IMR-90 (cell line): ENCODE results near the gene SCGB1A1. TPM values are rescaled to one million over a fixed set of nuclear protein-coding genes. Genes with fewer than 3 reads are reported as not detected.

ENCODE experiments used
- ATAC-seq: fragments of 200-7000 bp; cut with Tn5 transposase; 2 replicates; pipeline ENCODE4 v1.9.1; 2020; ENCODE audit warnings: low read depth, mild to moderate bottlenecking, moderate library complexity
- BruUV-seq: library from RNA; stranded (reverse); fragments of 400-500 nt; replicated peaks from 2 replicates; lab custom pipeline; 2021; lab: Mats Ljungman, UMichigan
- CTCF ChIA-PET: fragments of 300-600 bp; formaldehyde crosslinking; extraction: SDS; loops from one replicate; lab custom pipeline; 2021; ENCODE audit warnings: antibody characterized with exemption; lab: Yijun Ruan, JAX
- POLR2A ChIA-PET: fragments of 300-600 bp; sonication (Branson Sonifier 250); formaldehyde crosslinking; loops from one replicate; lab custom pipeline; 2022; ENCODE audit warnings: antibody characterized with exemption; ENCODE audit not compliant: unreplicated experiment; lab: Charles Lee
- DNase-seq: peaks from one replicate; pipeline ENCODE4 v3.0.0; 2013
- H2AFZ ChIP-seq: replicated peaks from 2 replicates; pipeline ENCODE3; 2013; ENCODE audit warnings: low read length, mild to moderate bottlenecking; ENCODE audit not compliant: poor library complexity
- H2AK5ac ChIP-seq: 2 replicates; pipeline ENCODE4 v1.6.1; 2013; ENCODE audit warnings: low read depth, low read length, inconsistent platforms
- H2AK9ac ChIP-seq: replicated peaks from 2 replicates; pipeline ENCODE3; 2013; ENCODE audit warnings: mild to moderate bottlenecking, low read depth, low read length, moderate library complexity; ENCODE audit not compliant: poor library complexity
- H2BK120ac ChIP-seq: 2 replicates; pipeline ENCODE4 v1.6.1; 2013; ENCODE audit warnings: low read depth, low read length, inconsistent platforms
- H2BK15ac ChIP-seq: 3 replicates; pipeline ENCODE4 v1.6.1; 2013; ENCODE audit warnings: low read depth, low read length, inconsistent platforms
- H2BK20ac ChIP-seq: 2 replicates; pipeline ENCODE4 v1.6.1; 2013; ENCODE audit warnings: low read depth, mild to moderate bottlenecking, inconsistent platforms, low read length, moderate library complexity
- H2BK5ac ChIP-seq: 2 replicates; pipeline ENCODE4 v1.6.1; 2013; ENCODE audit warnings: mild to moderate bottlenecking, low read depth, low read length, inconsistent platforms; ENCODE audit not compliant: poor library complexity, severe bottlenecking
- H3K14ac ChIP-seq: replicated peaks from 2 replicates; pipeline ENCODE4 v1.6.1; 2013; ENCODE audit warnings: low read depth, low read length, inconsistent platforms
- H3K18ac ChIP-seq: 2 replicates; pipeline ENCODE4 v1.6.1; 2013; ENCODE audit warnings: low read depth, low read length, control low read depth
- H3K23ac ChIP-seq: 2 replicates; pipeline ENCODE4 v1.6.1; 2013; ENCODE audit warnings: low read depth, low read length, inconsistent platforms
- H3K27ac ChIP-seq: 2 replicates; pipeline ENCODE4 v1.5.1; 2013; ENCODE audit warnings: mild to moderate bottlenecking, control low read depth, low read length; ENCODE audit not compliant: insufficient read depth
- H3K27me3 ChIP-seq: 2 replicates; pipeline ENCODE4 v1.6.1; 2013; ENCODE audit warnings: low read length; ENCODE audit not compliant: control insufficient read depth, insufficient read depth
- H3K36me3 ChIP-seq: 2 replicates; pipeline ENCODE4 v1.6.1; 2013; ENCODE audit warnings: low read length, mixed read lengths; ENCODE audit not compliant: control insufficient read depth, insufficient read depth
- H3K4ac ChIP-seq: 2 replicates; pipeline ENCODE4 v1.6.1; 2013; ENCODE audit warnings: low read depth, low read length, inconsistent platforms
- H3K4me1 ChIP-seq: 2 replicates; pipeline ENCODE4 v1.6.1; 2013; ENCODE audit warnings: low read length, mixed read lengths; ENCODE audit not compliant: control insufficient read depth, insufficient read depth
- H3K4me2 ChIP-seq: 2 replicates; pipeline ENCODE4 v1.6.1; 2013; ENCODE audit warnings: low read depth, mild to moderate bottlenecking, control low read depth, low read length, moderate library complexity
- H3K4me3 ChIP-seq: 2 replicates; pipeline ENCODE4 v1.5.1; 2013; ENCODE audit warnings: low read depth, mild to moderate bottlenecking, control low read depth, low read length, moderate library complexity; ENCODE audit not compliant: insufficient read depth
- H3K56ac ChIP-seq: 2 replicates; pipeline ENCODE4 v1.6.1; 2013; ENCODE audit warnings: low read length, inconsistent platforms; ENCODE audit not compliant: insufficient read depth; ENCODE audit errors: extremely low read depth
- H3K79me1 ChIP-seq, 2 experiments: 2 replicates each; pipeline ENCODE4 v1.6.1; 2013; ENCODE audit warnings: low read length in 2 of 2, inconsistent platforms in 1 of 2, low read depth in 1 of 2
- H3K9ac ChIP-seq: 2 replicates; pipeline ENCODE4 v1.6.1; 2013; ENCODE audit warnings: low read depth, low read length, control low read depth
- H3K9me1 ChIP-seq: 2 replicates; pipeline ENCODE4 v1.6.1; 2013; ENCODE audit warnings: low read length, inconsistent platforms; ENCODE audit not compliant: insufficient read depth
- H3K9me3 ChIP-seq: 2 replicates; pipeline ENCODE4 v1.6.1; 2013; ENCODE audit warnings: low read length; ENCODE audit not compliant: control insufficient read depth, insufficient read depth
- H4K20me1 ChIP-seq: 2 replicates; pipeline ENCODE4 v1.6.1; 2013; ENCODE audit warnings: low read length, inconsistent platforms; ENCODE audit not compliant: insufficient read depth
- H4K5ac ChIP-seq: 2 replicates; pipeline ENCODE4 v1.6.1; 2013; ENCODE audit warnings: mild to moderate bottlenecking, low read depth, low read length, control low read depth
- H4K8ac ChIP-seq, 2 experiments: 2 replicates each; pipeline ENCODE4 v1.6.1; 2013; ENCODE audit warnings: low read depth in 2 of 2, low read length in 2 of 2, control low read depth in 1 of 2, inconsistent platforms in 1 of 2
- H4K91ac ChIP-seq: 2 replicates; pipeline ENCODE4 v1.6.1; 2013; ENCODE audit warnings: low read depth, low read length, inconsistent platforms; ENCODE audit not compliant: insufficient read depth
- BHLHE40 ChIP-seq: fragments of 150-350 bp; IDR thresholded peaks from 2 replicates; pipeline ENCODE4 v1.6.1; 2016; ENCODE audit warnings: mild to moderate bottlenecking, low read depth, low read length
- CEBPB ChIP-seq: IDR thresholded peaks from 2 replicates; pipeline ENCODE4 v1.6.1; 2012; ENCODE audit warnings: low read depth, low read length, improper control_type of control experiment
- CHD1 ChIP-seq: IDR thresholded peaks from 2 replicates; pipeline ENCODE4 v1.6.1; 2012; ENCODE audit warnings: low read depth, low read length, improper control_type of control experiment
- CTCF ChIP-seq: conservative IDR thresholded peaks from 2 replicates; pipeline ENCODE4 v1.5.1; 2012; ENCODE audit warnings: mild to moderate bottlenecking, low read depth, low read length, improper control_type of control experiment
- FOS ChIP-seq: fragments of 150-350 bp; IDR thresholded peaks from 2 replicates; pipeline ENCODE4 v1.6.1; 2016; ENCODE audit warnings: low read depth, low read length
- MAFK ChIP-seq: IDR thresholded peaks from 2 replicates; pipeline ENCODE4 v1.6.1; 2012; ENCODE audit warnings: low read depth, low read length, improper control_type of control experiment
- MAZ ChIP-seq: IDR thresholded peaks from 2 replicates; pipeline ENCODE4 v1.6.1; 2012; ENCODE audit warnings: low read depth, mild to moderate bottlenecking, low read length, improper control_type of control experiment, moderate library complexity, borderline replicate concordance
- MXI1 ChIP-seq: IDR thresholded peaks from 2 replicates; pipeline ENCODE4 v1.6.1; 2012; ENCODE audit warnings: low read depth, mild to moderate bottlenecking, low read length, moderate library complexity, borderline replicate concordance
- NFE2L2 ChIP-seq: fragments of 150-350 bp; IDR thresholded peaks from 2 replicates; pipeline ENCODE4 v1.6.1; 2016; ENCODE audit warnings: low read depth, mild to moderate bottlenecking, low read length
- POLR2A ChIP-seq: IDR thresholded peaks from 2 replicates; pipeline ENCODE4 v1.6.1; 2012; ENCODE audit warnings: mild to moderate bottlenecking, low read depth, low read length
- RCOR1 ChIP-seq: IDR thresholded peaks from 2 replicates; pipeline ENCODE4 v1.6.1; 2012; ENCODE audit warnings: mild to moderate bottlenecking, low read length, improper control_type of control experiment; ENCODE audit not compliant: insufficient replicate concordance
- RFX5 ChIP-seq: IDR thresholded peaks from 2 replicates; pipeline ENCODE4 v1.8.0; 2012; ENCODE audit warnings: low read depth, mild to moderate bottlenecking, low read length, moderate library complexity
- WGBS, 2 experiments: methylation state at CpG; one replicate each; pipeline versions ENCODE4 v1.1.5 to v1.1.7; 2013; ENCODE audit warnings: missing lambda C conversion rate in 2 of 2; ENCODE audit not compliant: insufficient read length in 1 of 2; ENCODE audit errors: extremely low coverage in 2 of 2; 5-methylcytosine and 5-hydroxymethylcytosine counted together
- dilution Hi-C: fragments of 300-500 bp; cut with HindIII; formaldehyde crosslinking; loops from one replicate; pipeline ENCODE4 v1.14.3; 2018; ENCODE audit warnings: low sequenced_read_pairs; ENCODE audit not compliant: unreplicated experiment
- in situ Hi-C: fragments of 300-500 bp; cut with MboI; formaldehyde crosslinking; loops from 3 replicates; pipeline ENCODE4 v1.14.3; 2019; ENCODE audit warnings: low sequenced_read_pairs, inconsistent platforms, mixed read lengths
- intact Hi-C: fragments of 100-400 bp; cut with micrococcal nuclease; formaldehyde crosslinking; loops from 2 replicates; pipeline ENCODE4 v1.10.0; 2022
- polyA plus RNA-seq, 3 experiments: library from polyadenylated mRNA; depleted of rRNA; stranded (reverse); fragments of >200 nt; gene quantifications; 2 replicates each; pipeline ENCODE4 v1.2.3, GENCODE V29; 2012; ENCODE audit warnings: low replicate concordance in 1 of 3
- total RNA-seq: library from RNA; depleted of rRNA; stranded (reverse); fragments of >200 nt; gene quantifications from 2 replicates; pipeline ENCODE4 v1.2.3, GENCODE V29; 2012

Gene SCGB1A1
- total and polyA plus RNA-seq, 2 of the 4 experiments (the other 2 are of a cell fraction): not detected

DNA sequence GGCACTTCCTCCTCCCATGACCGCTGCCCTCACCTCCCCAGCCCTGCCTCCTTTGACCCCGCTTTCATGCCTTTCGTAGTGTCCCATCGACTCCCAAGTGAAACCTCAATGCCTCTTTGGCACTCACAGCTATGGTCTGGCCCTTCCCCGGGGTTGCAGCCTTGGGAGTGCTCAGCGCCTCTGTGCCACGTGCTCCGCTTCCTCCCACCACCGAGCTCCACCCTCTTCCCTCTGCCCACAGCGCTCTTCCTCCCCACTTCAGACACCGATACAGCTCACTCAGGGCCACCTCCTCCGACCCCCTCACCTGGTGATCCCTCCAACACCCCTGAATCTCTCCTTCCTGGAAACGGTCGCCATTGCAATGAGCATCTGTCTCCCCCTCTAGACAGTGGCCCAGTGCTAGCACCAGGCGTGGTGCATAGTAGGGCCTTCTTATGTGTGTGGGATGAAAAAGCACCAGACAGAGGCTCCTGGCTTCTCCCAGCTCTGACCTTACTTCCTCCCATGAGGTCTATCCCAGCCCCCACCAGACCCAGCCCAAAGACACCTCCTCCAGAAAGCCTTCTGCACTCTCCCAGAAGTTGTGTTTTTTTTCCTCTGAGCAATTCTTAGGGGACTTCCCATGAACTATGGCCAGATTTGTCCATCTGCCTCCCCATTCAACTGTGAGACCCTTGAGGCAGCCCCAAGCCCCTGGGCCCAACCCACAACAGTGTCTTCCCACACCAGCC is 16.4 kb upstream of the SCGB1A1 start:
- Histone ChIP-seq H4K8ac (no peak overlapping the region), H3K56ac (no peak overlapping the region), H2BK5ac (no peak overlapping the region), H4K5ac (no peak overlapping the region), H2AK9ac (no peak overlapping the region), H3K27me3 (no peaks in the 10 kb centered on the region), H3K14ac (no peak overlapping the region), H3K4me3 (no peak overlapping the region), H2BK20ac (no peak overlapping the region), H3K4me1 (peaks cover 17% of the 10 kb centered on the region), H2AK5ac (no peak overlapping the region), H4K20me1 (no peaks in the 10 kb centered on the region), H3K27ac (no peak overlapping the region), H2BK15ac (no peak overlapping the region), H3K18ac (no peak overlapping the region), H3K4me2 (no peak overlapping the region), H2BK120ac (no peak overlapping the region), H3K9me3 (no peaks in the 10 kb centered on the region), H3K79me1 (no peaks in the 10 kb centered on the region), H4K91ac (no peak overlapping the region), H3K4ac (no peak overlapping the region), H3K36me3 (no peaks in the 10 kb centered on the region), H3K9ac (no peak overlapping the region), H2AFZ (no peak overlapping the region), H3K23ac (no peak overlapping the region), H3K9me1 (no peaks in the 10 kb centered on the region)
- TF ChIP-seq RCOR1: no peak
- no peak for TF ChIP-seq MAFK
- no peak for TF ChIP-seq POLR2A
- no peak for TF ChIP-seq BHLHE40
- TF ChIP-seq CEBPB: no peak
- no peak for TF ChIP-seq NFE2L2
- TF ChIP-seq MXI1: no peak
- TF ChIP-seq MAZ: no peak
- no peak for TF ChIP-seq CTCF
- TF ChIP-seq FOS: no peak
- no peak for TF ChIP-seq CHD1
- no peak for TF ChIP-seq RFX5
- BruUV-seq: no TSS peak
- DNase-seq (no peak), ATAC-seq (no peak)
- in situ Hi-C loops (no loop called here), intact Hi-C loops (no loop called here), dilution Hi-C loops (no loop called here)
- 79% methylated on average over 6 of the region's 15 CpGs; no CpG with 5 or more reads in 1 of the 2 experiments for WGBS, 2 experiments
- ChIA-PET POLR2A (no interaction called here), CTCF (interaction anchor here (0.6 to 1.4 kb wide), 2 partner anchors 14 to 141 kb away, joined by 3 to 6 read pairs; no protein-coding TSS in a partner anchor)
